Measurements from ENCODE around the gene NUDT3.
"Not testable (repeated sequence)": the region's sequence is repeated elsewhere in the genome, so short reads cannot be mapped to it uniquely, and the experiment has no call there.

Gene NUDT3

DNA sequence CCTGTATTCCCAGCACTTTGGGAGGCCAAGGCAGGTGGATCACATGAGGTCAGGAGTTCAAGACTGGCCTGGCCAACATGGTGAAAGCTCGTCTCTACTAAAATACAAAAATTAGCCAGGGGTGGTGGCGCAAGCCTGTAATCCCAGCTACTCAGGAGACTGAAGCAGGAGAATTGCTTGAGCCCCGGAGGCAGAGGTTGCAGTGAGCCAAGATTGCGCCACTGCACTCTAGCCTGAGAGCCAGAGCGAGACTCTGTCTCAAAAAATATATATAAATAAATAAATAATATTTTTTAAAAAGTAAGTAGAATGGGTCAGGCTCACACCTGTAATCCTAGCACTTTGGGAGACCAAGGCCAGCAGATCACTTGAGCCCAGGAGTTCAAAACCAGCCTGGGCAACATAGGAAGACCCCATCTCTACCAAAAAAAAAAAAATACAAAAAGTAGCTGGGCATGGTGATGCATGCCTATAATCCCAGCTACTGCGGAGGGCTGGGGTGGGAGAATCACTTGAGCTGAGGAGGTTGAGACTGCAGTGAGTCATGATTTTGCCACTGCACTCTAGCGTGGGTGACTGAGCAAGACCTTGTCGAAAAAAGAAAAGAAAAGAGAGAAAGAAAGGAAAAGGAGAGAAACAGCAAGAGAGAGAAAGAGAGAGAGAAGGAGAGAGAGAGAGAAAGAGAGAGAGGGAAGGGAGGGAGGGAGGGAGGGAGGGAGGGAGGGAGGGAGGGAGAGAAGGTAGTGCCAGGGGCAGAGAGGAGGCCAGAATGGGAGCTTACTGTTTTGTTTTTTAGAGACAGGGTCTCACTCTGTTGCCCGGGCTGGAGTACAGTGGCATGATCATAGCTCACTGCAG lies 26.5 kb downstream of the NUDT3 start:
- not testable (repeated sequence) for DNase-seq

- not testable (repeated sequence) for DNase-seq
Observed at GRCh38 chr6:34363681-34364075, 28.8 kb downstream of the NUDT3 start.

- DNase-seq, result no peak
Observed at GRCh38 chr6:34362909-34363680, 29.4 kb downstream of the NUDT3 start.

GRCh38 chr6:34362176-34362575 lies 30.3 kb downstream of the NUDT3 start:
- DNase-seq, result no peak

- DNase-seq, result no peak
Observed at GRCh38 chr6:34360556-34360955, 31.9 kb downstream of the NUDT3 start.

GRCh38 chr6:34359418-34360158 lies 32.9 kb downstream of the NUDT3 start:
- DNase-seq, result no peak

DNA sequence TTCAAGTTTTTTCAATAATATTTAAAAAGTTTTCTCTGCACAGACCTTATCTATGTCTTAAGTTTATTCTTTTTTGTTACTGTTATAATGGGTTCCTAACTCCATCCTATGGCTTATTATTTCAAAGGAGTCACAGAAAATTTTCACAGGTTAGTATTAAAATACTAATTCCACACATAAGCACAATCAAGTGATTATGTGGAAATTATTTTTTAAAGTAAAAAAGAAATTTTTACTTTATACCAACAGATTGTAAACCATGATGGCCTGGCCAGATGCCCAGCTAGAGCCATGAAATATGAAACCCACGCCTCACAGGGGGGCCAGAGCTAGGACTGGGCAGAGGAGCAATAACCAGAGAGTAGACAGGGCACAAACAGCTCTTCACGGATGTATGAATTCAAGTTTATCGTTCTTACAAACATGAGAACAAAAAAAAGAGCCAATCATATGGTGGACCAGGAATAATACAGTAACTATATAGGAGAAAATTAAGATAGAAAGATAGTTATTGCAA lies 34.0 kb downstream of the NUDT3 start:
- no peak for DNase-seq

GRCh38 chr6:34357937-34358336 lies 34.5 kb downstream of the NUDT3 start:
- no peak for DNase-seq

GRCh38 chr6:34355889-34356288 lies 36.6 kb downstream of the NUDT3 start:
- no peak for DNase-seq

GRCh38 chr6:34354230-34354629 lies 38.2 kb downstream of the NUDT3 start:
- DNase-seq, result not testable (repeated sequence)

DNA sequence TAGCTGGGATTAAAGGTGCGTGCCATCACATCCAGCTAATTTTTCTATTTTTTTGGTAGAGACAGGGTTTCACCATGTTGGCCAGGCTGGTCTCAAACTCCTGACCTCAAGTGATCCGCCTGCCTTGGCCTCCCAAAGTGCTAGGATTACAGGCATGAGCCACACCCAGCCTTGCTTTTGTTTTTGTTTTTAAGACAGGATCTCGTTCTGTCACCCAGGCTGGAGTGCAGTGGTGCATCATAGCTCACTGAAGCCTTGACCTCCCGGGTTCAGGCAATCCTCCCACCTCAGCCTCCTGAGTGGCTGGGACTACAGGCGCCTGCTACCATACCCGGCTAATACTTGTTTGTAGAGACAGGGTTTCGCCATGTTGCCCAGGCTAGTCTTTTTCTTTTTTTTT lies 38.9 kb downstream of the NUDT3 start:
- not testable (repeated sequence) for DNase-seq

DNA sequence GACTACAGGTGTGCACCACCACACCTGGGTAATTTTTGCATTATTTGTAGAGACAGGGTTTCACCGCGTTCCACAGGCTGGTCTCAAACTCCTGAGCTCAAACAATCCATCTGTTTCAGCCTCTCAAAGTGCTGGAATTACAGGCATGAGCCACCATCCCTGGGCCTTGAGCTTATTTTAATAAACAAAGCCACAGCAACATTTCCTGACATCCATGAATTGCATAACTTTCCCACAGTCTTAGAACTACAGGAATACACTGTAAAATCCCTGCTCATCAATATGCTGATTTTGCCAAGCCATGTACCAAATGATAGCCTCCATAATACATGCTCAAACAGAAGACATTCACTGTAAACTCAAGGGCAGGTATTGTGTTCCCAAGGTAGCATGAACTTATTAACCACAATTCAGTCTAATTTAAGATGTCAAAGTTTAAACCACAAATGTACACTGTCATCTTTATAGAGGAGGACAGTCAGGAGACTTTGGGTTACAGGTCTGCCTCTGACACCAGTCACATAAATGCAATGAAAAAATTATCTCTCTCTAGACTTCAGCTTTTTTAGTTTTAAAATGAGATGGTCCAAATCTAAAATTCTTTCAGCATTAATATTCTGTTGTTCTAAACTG lies 40.0 kb downstream of the NUDT3 start:
- no peak for DNase-seq

GRCh38 chr6:34350934-34351217 lies 41.6 kb downstream of the NUDT3 start:
- DNase-seq, result no peak

DNA sequence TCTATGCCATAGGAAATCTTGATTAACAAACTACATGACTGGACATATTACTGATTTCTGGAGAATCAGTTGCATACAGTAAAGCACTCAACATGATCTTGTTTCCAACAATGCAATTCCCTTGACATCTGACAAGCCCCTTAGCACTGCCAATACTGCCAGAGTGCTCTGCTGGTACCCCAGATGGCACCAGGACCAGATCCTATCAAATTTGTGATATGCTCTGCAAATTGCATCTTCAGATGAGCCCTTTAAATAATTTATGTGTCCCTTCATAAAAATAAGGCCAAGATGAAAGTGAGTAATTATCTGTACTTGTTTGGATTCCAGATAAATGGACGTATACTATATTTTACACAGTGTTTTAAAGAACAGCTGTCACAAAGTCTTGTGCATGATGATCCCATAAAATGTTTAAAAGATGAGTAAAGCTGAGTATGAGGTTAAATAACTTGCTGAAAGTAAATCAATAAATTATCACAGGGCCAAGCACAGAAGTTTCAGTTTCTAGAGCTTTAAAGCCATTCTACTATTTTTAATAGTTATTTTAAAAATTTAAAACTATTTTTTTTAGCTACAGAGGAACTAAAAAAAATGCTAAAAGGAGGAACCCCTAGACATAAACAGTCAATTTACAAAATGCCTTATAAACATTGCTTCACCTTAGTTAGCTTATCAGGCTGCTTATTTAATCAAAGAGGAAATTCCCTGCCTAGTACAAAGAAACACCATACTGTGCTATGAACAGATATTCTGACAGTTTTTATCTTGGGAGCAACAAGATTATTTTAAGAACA lies 42.1 kb downstream of the NUDT3 start:
- DNase-seq, result no peak

DNA sequence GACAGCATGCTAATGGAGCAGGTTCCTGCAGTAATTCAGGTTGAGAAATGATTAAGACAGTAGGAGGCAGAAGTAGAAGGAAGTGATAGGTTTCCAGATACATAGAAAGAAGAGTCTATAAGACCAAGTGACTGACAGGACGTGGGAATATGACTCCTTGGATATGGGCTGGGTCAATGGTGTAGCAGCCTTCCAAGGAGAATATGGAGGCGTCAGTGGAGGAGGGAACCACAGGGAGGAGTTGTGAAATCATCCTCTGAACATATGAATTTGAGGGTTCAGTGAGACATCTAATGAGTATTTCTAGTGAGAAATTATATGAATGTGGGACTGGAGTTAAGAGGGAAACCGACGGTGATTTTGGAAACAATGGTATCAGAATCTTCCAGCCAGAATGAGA lies 43.3 kb downstream of the NUDT3 start:
- DNase-seq, result no peak

DNA sequence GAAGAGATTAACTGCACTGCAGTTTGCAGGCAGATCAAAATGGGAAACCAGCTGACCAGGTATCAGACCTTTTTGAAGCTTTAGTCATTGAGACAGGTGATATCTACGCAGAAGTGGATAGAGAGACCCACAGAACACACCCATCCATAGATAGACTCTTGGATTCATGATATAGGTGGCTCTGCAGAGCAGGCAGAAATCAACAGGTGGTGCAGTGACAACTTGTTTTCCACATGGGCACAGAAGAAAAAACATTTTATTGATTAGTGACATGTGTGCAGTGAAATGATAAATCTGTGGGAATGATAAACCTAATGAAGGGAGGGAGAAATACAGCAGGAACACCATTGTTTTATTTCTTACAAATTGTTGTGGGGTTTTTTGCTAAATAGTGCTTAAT lies 45.2 kb downstream of the NUDT3 start:
- no peak for DNase-seq

- no peak for DNase-seq
Observed at GRCh38 chr6:34346175-34347119, 46.0 kb downstream of the NUDT3 start.

DNA sequence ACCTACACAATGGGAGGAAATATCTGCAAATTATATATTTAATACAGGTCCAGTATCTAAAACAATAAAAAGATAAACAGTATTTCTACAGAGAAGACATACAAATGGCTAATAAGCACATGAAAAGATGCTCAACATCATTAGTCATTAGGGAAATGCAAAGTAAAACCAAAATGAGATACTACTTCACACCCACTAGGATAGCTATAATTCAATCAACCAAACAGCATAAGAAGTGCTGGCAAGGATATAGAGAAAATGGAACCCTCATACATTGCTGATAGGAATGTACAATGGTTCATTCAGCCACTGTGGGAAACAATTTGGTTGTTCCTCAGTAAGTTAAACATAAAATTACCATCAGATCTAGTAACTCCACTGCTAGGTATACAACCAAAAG lies 48.7 kb downstream of the NUDT3 start:
- no peak for DNase-seq

GRCh38 chr6:34342247-34342646 lies 50.2 kb downstream of the NUDT3 start:
- DNase-seq, result no peak

DNA sequence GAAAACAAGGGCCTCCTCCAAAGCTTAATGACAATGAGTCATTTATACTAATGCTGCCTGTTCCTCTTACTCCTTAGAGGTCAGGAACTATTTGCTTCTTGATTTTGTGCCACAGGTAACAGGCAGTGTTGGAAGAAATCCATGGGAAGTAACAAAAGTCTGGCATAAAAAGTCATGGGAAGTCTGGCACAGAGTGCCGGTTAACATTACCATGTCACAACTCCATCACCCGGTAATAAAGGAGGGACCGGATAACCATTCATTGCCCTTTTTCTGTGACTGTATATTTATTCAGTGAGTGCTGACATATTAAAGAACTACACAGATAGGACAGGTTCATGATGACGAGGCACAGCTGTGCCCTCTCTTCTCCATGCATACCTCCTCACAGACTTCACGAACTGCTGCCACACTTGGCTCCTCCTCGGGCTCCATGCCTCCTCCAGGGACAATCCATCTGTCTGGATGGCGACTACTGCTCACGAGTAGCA lies 50.9 kb downstream of the NUDT3 start:
- no peak for DNase-seq

All from activated CD8-positive, alpha-beta memory T cell treated with anti-CD3 and anti-CD28 coated beads, Interleukin-2, amount 50 U/mL, for 4 hours (primary cell).